Left lung (tissue), 10 donors: Measurements from ENCODE around the gene PIK3AP1. TPM values are rescaled to one million over a fixed set of nuclear protein-coding genes. Genes with fewer than 3 reads are reported as not detected.

Experiments
- ATAC-seq: fragments of 200-7000 bp; cut with Tn5 transposase; one replicate; pipeline ENCODE4 v1.9.1; 2020; ENCODE audit warnings: moderate library complexity
- DNase-seq, 4 donors: peaks; one replicate each; pipeline ENCODE4 v3.0.0-alpha.2; 2013 to 2020
- H3K27ac ChIP-seq, 2 donors: fragments of 200-600 bp; sonication (generic) in 1 of 2; one replicate each; pipeline versions ENCODE4 v1.5.0 to v1.8.0; 2020 to 2021
- H3K27me3 ChIP-seq, 2 donors: fragments of 200-600 bp; sonication (generic) in 1 of 2; one replicate each; pipeline versions ENCODE4 v1.5.0 to v1.8.0; 2020 to 2021
- H3K36me3 ChIP-seq, 2 donors: fragments of 200-600 bp; sonication (generic) in 1 of 2; one replicate each; pipeline versions ENCODE4 v1.5.0 to v1.8.0; 2020 to 2021
- H3K4me1 ChIP-seq, 2 donors: fragments of 200-600 bp; one replicate each; pipeline ENCODE4 v1.8.0; 2021
- H3K4me3 ChIP-seq, 2 donors: fragments of 200-600 bp; sonication (generic) in 1 of 2; one replicate each; pipeline versions ENCODE4 v1.5.0 to v1.8.0; 2020 to 2021; ENCODE audit warnings: mild to moderate bottlenecking in 1 of 2
- H3K9me3 ChIP-seq, 2 donors: fragments of 200-600 bp; sonication (generic) in 1 of 2; one replicate each; pipeline versions ENCODE4 v1.5.0 to v1.8.0; 2020 to 2021
- CTCF ChIP-seq, 2 donors: fragments of 200-600 bp; sonication (generic) in 1 of 2; IDR thresholded peaks; one replicate each; pipeline versions ENCODE4 v1.5.0 to v1.8.0; 2021; ENCODE audit warnings: antibody characterized with exemption in 2 of 2
- intact Hi-C, 2 donors: fragments of 100-400 bp; cut with DNase I; formaldehyde crosslinking; loops; one replicate each; pipeline versions ENCODE4 v1.11.2 to v1.14.2; 2022
- polyA plus RNA-seq, 6 donors: library from polyadenylated mRNA; unstranded; fragments of 120-200 nt; gene quantifications; one replicate each; pipeline ENCODE4 v1.2.1, GENCODE V29; 2013; ENCODE audit not compliant: insufficient read length in 6 of 6
- total RNA-seq, 2 donors: library from RNA; stranded (reverse); fragmentation: NEBNext Ultra II Directional; extraction: Animal tissue kit (Norgen Biotek cat#: 25700); gene quantifications; one replicate each; pipeline ENCODE4 v1.2.1, GENCODE V29; 2021
- donor health status: DM: no; HTN: yes; CAD: no.
- donor health status: DM: no; HTN: no; CAD: no.

Gene PIK3AP1
- total and polyA plus RNA-seq, 8 donors = 2.3 to 91.3 (median 3.6) TPM

GRCh38 chr10:96678725-96679124, 41.6 kb downstream of the PIK3AP1 start:
- DNase-seq (no peak), ATAC-seq (no peak)
- H3K9me3 ChIP-seq = no peaks in the 10 kb centered on the region
- no peaks in the 10 kb centered on the region for H3K36me3 ChIP-seq
- H3K27ac ChIP-seq = no peak overlapping the region
- H3K4me3 ChIP-seq = no peak overlapping the region
- no peak for TF ChIP-seq CTCF (IDR thresholded peaks at IDR 0.05)
- H3K4me1 ChIP-seq = peaks cover 0 to 57% of the 10 kb centered on the region in 2 donors
- intact Hi-C loops = no loop called here
- H3K27me3 ChIP-seq = no peaks in the 10 kb centered on the region

GRCh38 chr10:96676272-96677112, 43.8 kb downstream of the PIK3AP1 start:
- no peaks in the 10 kb centered on the region for H3K36me3 ChIP-seq
- peak overlapping the region in 1 of 2 donors; percentile 90 for H3K27ac ChIP-seq
- H3K4me1 ChIP-seq = peaks cover 9 to 60% of the 10 kb centered on the region in 2 donors
- intact Hi-C loops = no loop called here
- H3K27me3 ChIP-seq = no peaks in the 10 kb centered on the region
- no peaks in the 10 kb centered on the region for H3K9me3 ChIP-seq
- TF ChIP-seq CTCF (IDR thresholded peaks at IDR 0.05) = no peak
- DNase-seq (no peak), ATAC-seq (no peak)
- H3K4me3 ChIP-seq = no peak overlapping the region

- no peaks in the 10 kb centered on the region for H3K27me3 ChIP-seq
Measured at GRCh38 chr10:96675846-96676245, 44.5 kb downstream of the PIK3AP1 start.

GRCh38 chr10:96673318-96674099, 46.8 kb downstream of the PIK3AP1 start:
- peak overlapping the region; percentile 76 to 90 for H3K27ac ChIP-seq
- DNase-seq = peak in 1 of 4 donors; percentile 62
- no peaks in the 10 kb centered on the region for H3K27me3 ChIP-seq
- no peaks in the 10 kb centered on the region for H3K36me3 ChIP-seq
- TF ChIP-seq CTCF (IDR thresholded peaks at IDR 0.05) = no peak
- peak; percentile 82 for ATAC-seq
- no peaks in the 10 kb centered on the region for H3K9me3 ChIP-seq
- intact Hi-C loops = no loop called here
- peak overlapping the region in 1 of 2 donors; percentile 8 for H3K4me3 ChIP-seq
- H3K4me1 ChIP-seq = peaks cover 9 to 85% of the 10 kb centered on the region in 2 donors

More at GRCh38 chr10:96675846-96676245, 44.5 kb downstream of the PIK3AP1 start:
- Histone ChIP-seq H3K4me1 (peaks cover 9 to 63% of the 10 kb centered on the region in 2 donors), H3K36me3 (no peaks in the 10 kb centered on the region), H3K4me3 (no peak overlapping the region), H3K9me3 (no peaks in the 10 kb centered on the region), H3K27ac (peak overlapping the region in 1 of 2 donors; percentile 90)
- ATAC-seq (no peak), DNase-seq (no peak)
- intact Hi-C loops = no loop called here
- TF ChIP-seq CTCF (IDR thresholded peaks at IDR 0.05) = no peak
